Measurements from ENCODE around the gene KRT13.

GRCh38 chr17:41455236-41455635 lies 50.2 kb downstream of the KRT13 start:
- TF ChIP-seq CTCF (conservative IDR thresholded peaks at IDR 0.05; ENCODE audit: low read depth in 2 of 2) (no peak), CREB1 (CRISPR knock-in tag; IDR thresholded peaks at IDR 0.05; ENCODE audit: low read depth) (no peak), POLR2AphosphoS5 (IDR thresholded peaks at IDR 0.05; ENCODE audit: low read depth) (no peak), JUNB (IDR thresholded peaks at IDR 0.05; ENCODE audit: unreplicated experiment) (no peak), EZH2 (IDR thresholded peaks at IDR 0.05; ENCODE audit: low read depth, unreplicated experiment) (no peak), REST (IDR thresholded peaks at IDR 0.05; ENCODE audit: unreplicated experiment) (no peak), ETS1 (IDR thresholded peaks at IDR 0.05) (no peak), ZNF114 (CRISPR knock-in tag; IDR thresholded peaks at IDR 0.05) (no peak), EZH2phosphoT487 (IDR thresholded peaks at IDR 0.05; ENCODE audit: unreplicated experiment) (no peak)
